Measurements from ENCODE around the gene SUN2. TPM values are rescaled to one million over a fixed set of nuclear protein-coding genes. Genes with fewer than 3 reads are reported as not detected.
"Not testable (repeated sequence)": the region's sequence is repeated elsewhere in the genome, so short reads cannot be mapped to it uniquely, and the experiment has no call there.

Gene SUN2, protein sequence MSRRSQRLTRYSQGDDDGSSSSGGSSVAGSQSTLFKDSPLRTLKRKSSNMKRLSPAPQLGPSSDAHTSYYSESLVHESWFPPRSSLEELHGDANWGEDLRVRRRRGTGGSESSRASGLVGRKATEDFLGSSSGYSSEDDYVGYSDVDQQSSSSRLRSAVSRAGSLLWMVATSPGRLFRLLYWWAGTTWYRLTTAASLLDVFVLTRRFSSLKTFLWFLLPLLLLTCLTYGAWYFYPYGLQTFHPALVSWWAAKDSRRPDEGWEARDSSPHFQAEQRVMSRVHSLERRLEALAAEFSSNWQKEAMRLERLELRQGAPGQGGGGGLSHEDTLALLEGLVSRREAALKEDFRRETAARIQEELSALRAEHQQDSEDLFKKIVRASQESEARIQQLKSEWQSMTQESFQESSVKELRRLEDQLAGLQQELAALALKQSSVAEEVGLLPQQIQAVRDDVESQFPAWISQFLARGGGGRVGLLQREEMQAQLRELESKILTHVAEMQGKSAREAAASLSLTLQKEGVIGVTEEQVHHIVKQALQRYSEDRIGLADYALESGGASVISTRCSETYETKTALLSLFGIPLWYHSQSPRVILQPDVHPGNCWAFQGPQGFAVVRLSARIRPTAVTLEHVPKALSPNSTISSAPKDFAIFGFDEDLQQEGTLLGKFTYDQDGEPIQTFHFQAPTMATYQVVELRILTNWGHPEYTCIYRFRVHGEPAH
- 52.4 and 98.4 TPM in 2 replicates for polyA plus RNA-seq (2011; rRNA removed)
- 57.4 and 83.7 TPM in 2 replicates for polyA minus RNA-seq (2011; rRNA and poly(A)+ RNA removed)

- Histone ChIP-seq H3K27me3 (ENCODE audit: control insufficient read depth, insufficient read depth, low read length) (no peaks in the 10 kb centered on the region), H3K36me3 (ENCODE audit: control insufficient read depth, insufficient read depth, low read length) (peaks cover 11% of the 10 kb centered on the region), H3K4me3 (ENCODE audit: low read depth, low read length) (peak within 1 kb of the TSS; percentile 66)
- TF ChIP-seq, protein P1, sequence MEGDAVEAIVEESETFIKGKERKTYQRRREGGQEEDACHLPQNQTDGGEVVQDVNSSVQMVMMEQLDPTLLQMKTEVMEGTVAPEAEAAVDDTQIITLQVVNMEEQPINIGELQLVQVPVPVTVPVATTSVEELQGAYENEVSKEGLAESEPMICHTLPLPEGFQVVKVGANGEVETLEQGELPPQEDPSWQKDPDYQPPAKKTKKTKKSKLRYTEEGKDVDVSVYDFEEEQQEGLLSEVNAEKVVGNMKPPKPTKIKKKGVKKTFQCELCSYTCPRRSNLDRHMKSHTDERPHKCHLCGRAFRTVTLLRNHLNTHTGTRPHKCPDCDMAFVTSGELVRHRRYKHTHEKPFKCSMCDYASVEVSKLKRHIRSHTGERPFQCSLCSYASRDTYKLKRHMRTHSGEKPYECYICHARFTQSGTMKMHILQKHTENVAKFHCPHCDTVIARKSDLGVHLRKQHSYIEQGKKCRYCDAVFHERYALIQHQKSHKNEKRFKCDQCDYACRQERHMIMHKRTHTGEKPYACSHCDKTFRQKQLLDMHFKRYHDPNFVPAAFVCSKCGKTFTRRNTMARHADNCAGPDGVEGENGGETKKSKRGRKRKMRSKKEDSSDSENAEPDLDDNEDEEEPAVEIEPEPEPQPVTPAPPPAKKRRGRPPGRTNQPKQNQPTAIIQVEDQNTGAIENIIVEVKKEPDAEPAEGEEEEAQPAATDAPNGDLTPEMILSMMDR (IDR thresholded peaks at IDR 0.05; ENCODE audit: insufficient read depth, low read depth, low read length) = no peak
- ChIA-PET POLR2A (interaction anchor here (0.5 kb wide), 1 partner anchor 457 kb away, joined by 13 read pairs; no protein-coding TSS in a partner anchor), CTCF (interaction anchor here (0.8 to 3.0 kb wide), 5 partner anchors 10 to 114 kb away, joined by 3 to 17 read pairs (median 4); no protein-coding TSS in a partner anchor)
- peak; percentile 30 for DNase-seq (ENCODE audit: low read depth)
Observed at GRCh38 chr22:38755911-38756532, at the start of gene SUN2. SUN2 (minus strand) TSS chr22:38755998; CDS start chr22:38752628, 3,370 bp downstream.

GRCh38 chr22:38805041-38805593, 49.3 kb upstream of the SUN2 start:
- POLR2A ChIA-PET; DNase-seq (ENCODE audit: low read depth); CTCF ChIA-PET; H3K36me3 ChIP-seq (ENCODE audit: control insufficient read depth, insufficient read depth, low read length); H3K27me3 ChIP-seq (ENCODE audit: control insufficient read depth, insufficient read depth, low read length); H3K4me3 ChIP-seq (ENCODE audit: low read depth, low read length): not testable (repeated sequence)

DNA sequence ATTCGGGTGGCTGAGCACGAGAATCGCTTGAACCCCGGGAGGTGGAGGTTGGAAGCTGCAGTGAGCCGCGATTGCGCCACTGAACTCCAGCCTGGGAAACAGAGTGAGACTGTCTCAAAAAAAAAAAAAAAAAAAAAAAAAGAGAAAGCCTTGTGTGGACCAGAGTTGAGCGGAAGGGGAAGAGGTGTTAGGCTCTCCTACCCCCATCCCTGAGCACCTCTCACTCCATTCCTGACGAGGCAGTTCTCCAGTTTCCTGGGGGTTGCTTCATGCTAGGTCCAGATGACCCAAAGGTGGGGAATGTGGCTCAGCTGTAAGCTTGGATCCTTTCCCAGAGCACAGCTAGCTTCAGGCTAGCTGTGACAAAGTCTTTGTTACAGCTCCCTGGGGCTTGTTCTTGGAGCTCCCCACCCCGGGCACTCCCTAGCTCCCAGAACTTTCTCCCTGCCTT, 46.9 kb upstream of the SUN2 start:
- ChIA-PET CTCF (interaction anchor here (1.5 to 2.0 kb wide), 3 partner anchors 33 to 67 kb away, joined by 5 to 6 read pairs (median 5); no protein-coding TSS in a partner anchor), POLR2A (interaction anchor here (0.7 to 0.8 kb wide), 4 partner anchors 67 to 856 kb away, joined by 3 to 11 read pairs (median 8); partner anchors contain the start of gene CBX7)
- H3K27me3 ChIP-seq (ENCODE audit: control insufficient read depth, insufficient read depth, low read length) = no peaks in the 10 kb centered on the region
- TF ChIP-seq, protein P1 (IDR thresholded peaks at IDR 0.05; ENCODE audit: insufficient read depth, low read depth, low read length) = no peak
- DNase-seq (ENCODE audit: low read depth) = peak; percentile 93
- no peaks in the 10 kb centered on the region for H3K36me3 ChIP-seq (ENCODE audit: control insufficient read depth, insufficient read depth, low read length)
- H3K4me3 ChIP-seq (ENCODE audit: low read depth, low read length) = no peak overlapping the region

DNA sequence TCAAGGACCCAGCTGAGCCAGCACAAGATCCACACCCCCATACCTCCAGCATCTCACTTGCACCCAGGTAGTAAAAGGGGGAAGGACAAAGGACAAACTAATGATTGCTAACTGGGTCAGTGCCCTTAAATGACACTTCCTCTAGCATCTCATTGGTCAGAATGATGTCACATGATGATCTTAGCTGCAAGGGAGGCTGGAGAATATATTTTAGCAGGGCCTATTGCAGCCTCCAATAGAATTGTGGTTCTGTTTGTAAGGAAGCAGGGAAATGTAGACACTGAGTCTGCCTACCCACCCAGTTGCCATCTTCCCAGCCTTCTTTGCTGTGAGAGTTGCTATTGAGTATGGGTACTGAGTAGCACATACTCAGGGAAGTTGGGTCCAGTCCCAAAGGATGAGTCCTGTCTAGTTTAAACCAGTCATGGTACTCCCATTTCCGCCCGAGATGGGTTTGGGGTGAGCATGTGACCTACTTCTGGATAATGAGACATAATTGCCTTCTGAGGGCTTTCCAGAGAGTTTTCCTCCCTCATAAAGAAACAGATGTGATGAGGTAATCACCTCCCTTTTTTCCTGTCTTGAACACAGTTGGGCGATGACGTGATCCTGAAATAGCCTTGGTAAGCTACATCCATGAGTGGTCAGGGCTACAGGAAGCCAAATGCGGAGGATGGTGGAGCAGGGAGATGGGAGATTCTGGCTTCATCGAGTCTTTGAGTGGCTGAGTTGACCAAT, 43.6 kb upstream of the SUN2 start:
- TF ChIP-seq, protein P1 (IDR thresholded peaks at IDR 0.05; ENCODE audit: insufficient read depth, low read depth, low read length) = no peak
- ChIA-PET CTCF (no interaction called here), POLR2A (no interaction called here)
- peak; percentile 21 for DNase-seq (ENCODE audit: low read depth)
- Histone ChIP-seq H3K36me3 (ENCODE audit: control insufficient read depth, insufficient read depth, low read length) (no peaks in the 10 kb centered on the region), H3K27me3 (ENCODE audit: control insufficient read depth, insufficient read depth, low read length) (peaks cover 4% of the 10 kb centered on the region), H3K4me3 (ENCODE audit: low read depth, low read length) (no peak overlapping the region)

DNA sequence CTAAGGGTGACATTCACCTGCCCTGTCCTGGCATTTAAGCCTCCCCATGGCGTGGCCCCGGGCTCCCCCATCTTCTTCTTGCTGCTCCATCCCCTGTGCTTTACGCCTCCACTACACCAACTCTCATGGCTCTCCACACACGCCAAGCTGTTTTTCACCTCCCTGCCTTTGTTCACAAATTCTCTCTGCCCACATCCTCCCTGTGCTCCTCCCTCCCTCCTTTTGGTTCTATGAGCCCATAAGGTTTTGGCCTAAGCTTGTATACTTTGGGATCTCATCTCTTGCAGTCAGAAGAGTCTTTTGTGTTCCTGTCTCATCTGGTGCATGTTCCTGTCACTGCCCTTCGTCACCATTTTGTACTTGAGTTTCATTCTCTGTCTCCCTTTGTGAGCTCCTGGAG, 42.7 kb upstream of the SUN2 start:
- CTCF ChIA-PET = interaction anchor here (1.5 kb wide), 1 partner anchor 29 kb away, joined by 6 read pairs; no protein-coding TSS in a partner anchor
- TF ChIP-seq, protein P1 (IDR thresholded peaks at IDR 0.05; ENCODE audit: insufficient read depth, low read depth, low read length) = no peak
- peaks cover 4% of the 10 kb centered on the region for H3K27me3 ChIP-seq (ENCODE audit: control insufficient read depth, insufficient read depth, low read length)
- POLR2A ChIA-PET = no interaction called here
- no peak for DNase-seq (ENCODE audit: low read depth)
- H3K4me3 ChIP-seq (ENCODE audit: low read depth, low read length) = no peak overlapping the region
- no peaks in the 10 kb centered on the region for H3K36me3 ChIP-seq (ENCODE audit: control insufficient read depth, insufficient read depth, low read length)

Data from BJ (cell line).